Measurements from ENCODE around the gene HDAC1. TPM values are rescaled to one million over a fixed set of nuclear protein-coding genes. Genes with fewer than 3 reads are reported as not detected.

Gene HDAC1
- total and polyA plus RNA-seq, 2 of the 13 experiments (the other 11 are each of a cell fraction or from before 2014, with no cell fraction given) = 93.5 to 189 TPM

DNA sequence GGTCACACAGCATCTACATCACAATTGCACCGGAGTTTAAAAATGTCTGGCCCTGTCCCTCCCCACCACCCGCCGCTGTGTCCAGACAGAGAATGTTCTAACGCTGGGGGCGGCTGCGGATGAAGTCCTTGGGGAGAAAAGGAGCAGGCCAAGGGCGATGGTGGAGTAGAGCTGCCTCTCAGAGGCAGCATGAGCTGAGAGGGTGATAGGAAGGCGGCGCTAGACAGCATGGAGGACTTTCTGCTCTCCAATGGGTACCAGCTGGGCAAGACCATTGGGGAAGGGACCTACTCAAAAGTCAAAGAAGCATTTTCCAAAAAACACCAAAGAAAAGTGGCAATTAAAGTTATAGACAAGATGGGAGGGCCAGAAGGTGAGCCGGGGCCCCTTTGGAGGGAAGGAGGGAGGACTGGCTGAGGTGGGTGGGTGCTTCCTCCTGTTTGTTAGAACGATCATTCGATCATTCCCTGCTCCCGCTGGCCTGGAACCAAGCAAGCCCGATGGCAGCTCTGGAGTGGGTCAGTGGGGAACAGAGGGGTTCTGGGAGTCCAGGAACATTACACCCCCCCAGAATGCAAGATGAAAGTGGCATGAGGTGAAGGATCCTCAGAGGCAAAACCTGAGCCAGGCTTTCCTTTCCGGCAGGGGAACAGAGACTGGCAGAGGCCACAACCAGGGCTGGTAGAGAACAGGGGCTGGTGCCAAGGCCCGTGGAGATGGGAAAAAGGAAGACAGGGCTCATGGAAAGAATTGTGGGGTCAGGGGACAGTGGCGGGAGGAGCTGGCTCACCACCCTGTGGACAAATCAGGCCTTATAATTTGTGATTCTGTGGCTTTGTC, 70.8 kb downstream of the HDAC1 start, which contains the start of the genes FAM229A and TSSK3:
TSS of gene FAM229A (minus strand) at position 12 of the 840 bp plus-strand sequence. CDS start 394 bp downstream, outside the sequence.
TSS of gene TSSK3 (plus strand) at position 66 of the 840 bp plus-strand sequence. CDS start at position 229, 163 bp downstream.
- ChIA-PET CTCF (ENCODE audit: low intra/inter-chr PET ratio, low total read pairs) (no interaction called here), POLR2A (interaction anchor here (1.2 to 2.3 kb wide), 3 partner anchors 11 to 32 kb away, joined by 3 to 11 read pairs (median 4); partner anchors contain the start of gene BSDC1)
- BruUV-seq (replicated peaks) = no TSS peak
- H3K9me3 ChIP-seq (ENCODE audit: low read length) = no peaks in the 10 kb centered on the region
- no peak within 1 kb of the TSS for H2AFZ ChIP-seq (ENCODE audit: low read length)
- H3K4me3 ChIP-seq (replicated peaks in 1 of 3; ENCODE audit: insufficient read depth in 1 of 3, low read depth in 2 of 3, low read length in 3 of 3) = no peak within 1 kb of the TSS
- no peak for DNase-seq (ENCODE audit: low spot score)
- in situ Hi-C loops (cut with HindIII; ENCODE audit: extremely low pct_ligation_motif_present, low pct_unique_long_range_greater_than_20kb) (no loop called here), intact Hi-C loops (cut with micrococcal nuclease; ENCODE audit: unreplicated experiment) (no loop called here)
- no peak for ATAC-seq
- no peak within 1 kb of the TSS for H3K4me2 ChIP-seq (ENCODE audit: low read depth, low read length)
- H4K20me1 ChIP-seq (ENCODE audit: insufficient read depth, low read length) = no peaks in the 10 kb centered on the region
- no peaks in the 10 kb centered on the region for H3K79me2 ChIP-seq (ENCODE audit: insufficient read depth, low read length)
- H3K27me3 ChIP-seq (ENCODE audit: control insufficient read depth in 1 of 2, insufficient read depth in 2 of 2, low read length in 2 of 2) = no peaks in the 10 kb centered on the region
- no peak for FAIRE-seq
- TF ChIP-seq ZNF672 (CRISPR knock-in tag; IDR thresholded peaks at IDR 0.05) (no peak), HNRNPL (IDR thresholded peaks at IDR 0.05; ENCODE audit: low read depth, low read length) (0 out of 2 replicates have a peak, but pooled peaks have one; percentile 13)
- H3K36me3 ChIP-seq (replicated peaks in 1 of 2; ENCODE audit: control insufficient read depth in 1 of 2, insufficient read depth in 2 of 2, low read length in 2 of 2) = peaks cover 8 to 41% of the 10 kb centered on the region in 2 experiments
- H3K27ac ChIP-seq (ENCODE audit: extremely low read length, insufficient read depth, low read length) = no peak within 1 kb of the TSS
- peaks cover 17% of the 10 kb centered on the region for H3K4me1 ChIP-seq (ENCODE audit: insufficient read depth, low read length)
- WGBS (ENCODE audit: low lambda C conversion rate) = 95% methylated on average over 17 of the region's 17 CpGs
- H3K9ac ChIP-seq (ENCODE audit: insufficient read depth, low read depth, low read length) = no peak within 1 kb of the TSS

DNA sequence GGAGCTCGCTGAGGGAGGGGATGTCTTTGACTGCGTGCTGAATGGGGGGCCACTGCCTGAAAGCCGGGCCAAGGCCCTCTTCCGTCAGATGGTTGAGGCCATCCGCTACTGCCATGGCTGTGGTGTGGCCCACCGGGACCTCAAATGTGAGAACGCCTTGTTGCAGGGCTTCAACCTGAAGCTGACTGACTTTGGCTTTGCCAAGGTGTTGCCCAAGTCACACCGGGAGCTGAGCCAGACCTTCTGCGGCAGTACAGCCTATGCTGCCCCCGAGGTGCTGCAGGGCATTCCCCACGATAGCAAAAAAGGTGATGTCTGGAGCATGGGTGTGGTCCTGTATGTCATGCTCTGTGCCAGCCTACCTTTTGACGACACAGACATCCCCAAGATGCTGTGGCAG, 71.8 kb downstream of the HDAC1 start:
- Histone ChIP-seq H3K27me3 (ENCODE audit: control insufficient read depth in 1 of 2, insufficient read depth in 2 of 2, low read length in 2 of 2) (no peaks in the 10 kb centered on the region), H3K79me2 (ENCODE audit: insufficient read depth, low read length) (no peaks in the 10 kb centered on the region), H2AFZ (ENCODE audit: low read length) (no peak overlapping the region), H3K4me2 (ENCODE audit: low read depth, low read length) (no peak overlapping the region), H4K20me1 (ENCODE audit: insufficient read depth, low read length) (no peaks in the 10 kb centered on the region), H3K4me1 (ENCODE audit: insufficient read depth, low read length) (peaks cover 7% of the 10 kb centered on the region), H3K9me3 (ENCODE audit: low read length) (no peaks in the 10 kb centered on the region), H3K9ac (ENCODE audit: insufficient read depth, low read depth, low read length) (no peak overlapping the region), H3K27ac (ENCODE audit: extremely low read length, insufficient read depth, low read length) (no peak overlapping the region), H3K4me3 (replicated peaks in 1 of 3; ENCODE audit: insufficient read depth in 1 of 3, low read depth in 2 of 3, low read length in 3 of 3) (no peak overlapping the region), H3K36me3 (replicated peaks in 1 of 2; ENCODE audit: control insufficient read depth in 1 of 2, insufficient read depth in 2 of 2, low read length in 2 of 2) (peaks cover 15 to 50% of the 10 kb centered on the region in 2 experiments)
- ATAC-seq = no peak; the same call in 2 of the 3 replicates
- no TSS peak for BruUV-seq (replicated peaks)
- TF ChIP-seq MEIS1 (CRISPR knock-in tag; IDR thresholded peaks at IDR 0.05; ENCODE audit: borderline replicate concordance) = no peak
- TF ChIP-seq FOXO1 (CRISPR knock-in tag; IDR thresholded peaks at IDR 0.05) = no peak
- TF ChIP-seq AGO2 (optimal IDR thresholded peaks at IDR 0.05; ENCODE audit: low read depth, low read length) = peak; percentile 73
- TF ChIP-seq, protein P1, sequence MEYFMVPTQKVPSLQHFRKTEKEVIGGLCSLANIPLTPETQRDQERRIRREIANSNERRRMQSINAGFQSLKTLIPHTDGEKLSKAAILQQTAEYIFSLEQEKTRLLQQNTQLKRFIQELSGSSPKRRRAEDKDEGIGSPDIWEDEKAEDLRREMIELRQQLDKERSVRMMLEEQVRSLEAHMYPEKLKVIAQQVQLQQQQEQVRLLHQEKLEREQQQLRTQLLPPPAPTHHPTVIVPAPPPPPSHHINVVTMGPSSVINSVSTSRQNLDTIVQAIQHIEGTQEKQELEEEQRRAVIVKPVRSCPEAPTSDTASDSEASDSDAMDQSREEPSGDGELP (IDR thresholded peaks at IDR 0.05; ENCODE audit: borderline replicate concordance, low read depth) = no peak
- no peak for TF ChIP-seq ZNF317 (CRISPR knock-in tag; IDR thresholded peaks at IDR 0.05)
- CTCF ChIA-PET (ENCODE audit: low intra/inter-chr PET ratio, low total read pairs) = no interaction called here
- no peak for DNase-seq (ENCODE audit: low spot score)
- 100% methylated on average over 1 of the region's 12 CpGs for WGBS (ENCODE audit: low lambda C conversion rate)
- POLR2A ChIA-PET = interaction anchor here (1.2 to 2.3 kb wide), 3 partner anchors 12 to 31 kb away, joined by 3 to 11 read pairs (median 4); partner anchors contain the start of gene BSDC1
- intact Hi-C loops (cut with micrococcal nuclease; ENCODE audit: unreplicated experiment) (no loop called here), in situ Hi-C loops (cut with HindIII; ENCODE audit: extremely low pct_ligation_motif_present, low pct_unique_long_range_greater_than_20kb) (no loop called here)
- FAIRE-seq = no peak

Data from HepG2 (cell line).